Measurements from ENCODE around the gene TBKBP1.

TBKBP1 gene

GRCh38 chr17:47693731-47694580 is at the start of gene TBKBP1:
TBKBP1 (plus strand) TSS chr17:47694161; CDS start chr17:47696113, 1,952 bp downstream.
- in situ Hi-C loops (cut with MboI; ENCODE audit: low sequenced_read_pairs, unreplicated experiment): loop anchor here (10.0 kb wide), 1 partner anchor 101 kb away; no protein-coding TSS in a partner anchor
- TF ChIP-seq CTCF (IDR thresholded peaks at IDR 0.05; ENCODE audit: borderline replicate concordance, control extremely low read depth, extremely low read depth, insufficient read depth, missing control alignments): no peak
- peak; percentile 67 for DNase-seq (ENCODE audit: low spot score)

- DNase-seq (ENCODE audit: low spot score): no peak
- in situ Hi-C loops (cut with MboI; ENCODE audit: low sequenced_read_pairs, unreplicated experiment): no loop called here
- TF ChIP-seq CTCF (IDR thresholded peaks at IDR 0.05; ENCODE audit: borderline replicate concordance, control extremely low read depth, extremely low read depth, insufficient read depth, missing control alignments): no peak
These were observed 49.6 kb upstream of the TBKBP1 start for GRCh38 chr17:47644324-47644723.

- in situ Hi-C loops (cut with MboI; ENCODE audit: low sequenced_read_pairs, unreplicated experiment): no loop called here
- no peak for TF ChIP-seq CTCF (IDR thresholded peaks at IDR 0.05; ENCODE audit: borderline replicate concordance, control extremely low read depth, extremely low read depth, insufficient read depth, missing control alignments)
- peak; percentile 94 for DNase-seq (ENCODE audit: low spot score)
These were observed 44.6 kb upstream of the TBKBP1 start, which contains the start of gene KPNB1 for GRCh38 chr17:47649153-47649971. KPNB1 (plus strand) TSS chr17:47649919; CDS start chr17:47650245, 326 bp downstream.

GRCh38 chr17:47649972-47650524 is 43.9 kb upstream of the TBKBP1 start:
- in situ Hi-C loops (cut with MboI; ENCODE audit: low sequenced_read_pairs, unreplicated experiment): no loop called here
- peak; percentile 71 for DNase-seq (ENCODE audit: low spot score)
- no peak for TF ChIP-seq CTCF (IDR thresholded peaks at IDR 0.05; ENCODE audit: borderline replicate concordance, control extremely low read depth, extremely low read depth, insufficient read depth, missing control alignments)

GRCh38 chr17:47650525-47651522 is 43.1 kb upstream of the TBKBP1 start:
- no peak for TF ChIP-seq CTCF (IDR thresholded peaks at IDR 0.05; ENCODE audit: borderline replicate concordance, control extremely low read depth, extremely low read depth, insufficient read depth, missing control alignments)
- peak; percentile 94 for DNase-seq (ENCODE audit: low spot score)
- in situ Hi-C loops (cut with MboI; ENCODE audit: low sequenced_read_pairs, unreplicated experiment): no loop called here

All from GM13976 (cell line).